A549 (cell line): ENCODE results near the gene APC.

ENCODE experiments used
- BHLHE40 ChIP-seq: IDR thresholded peaks from 2 replicates; pipeline ENCODE4 v1.6.1; 2012; ENCODE audit warnings: low read depth, low read length, inconsistent platforms
- CBX2 ChIP-seq: fragments of 200-600 bp; sonication (generic); IDR thresholded peaks from 2 replicates; pipeline ENCODE4 v1.6.1; 2016; ENCODE audit warnings: low read depth, mild to moderate bottlenecking, borderline replicate concordance
- CBX8 ChIP-seq: fragments of 200-600 bp; sonication (generic); IDR thresholded peaks from 2 replicates; pipeline ENCODE4 v1.6.1; 2016
- CEBPB ChIP-seq, 2 experiments: fragments of >200 bp in 1 of 2; sonication (Bioruptor Twin) in 1 of 2; formaldehyde crosslinking in 1 of 2; IDR thresholded peaks; 2 replicates each; pipeline ENCODE4 v1.6.1; 2012 to 2016
- CTCF ChIP-seq: fragments of >200 bp; sonication (Bioruptor Twin); formaldehyde crosslinking; IDR thresholded peaks from 3 replicates; pipeline ENCODE4 v1.5.1; 2016
- FOSB ChIP-seq: fragments of 250-450 bp; sonication (Bioruptor Pico); IDR thresholded peaks from 2 replicates; pipeline ENCODE4 v1.5.0; 2020; ENCODE audit warnings: mild to moderate bottlenecking, moderate library complexity
- MAX ChIP-seq: IDR thresholded peaks from 2 replicates; pipeline ENCODE4 v1.6.1; 2012
- NFE2L2 ChIP-seq: fragments of 150-350 bp; conservative IDR thresholded peaks from 2 replicates; pipeline ENCODE4 v1.6.1; 2014; ENCODE audit warnings: low read length
- RAD21 ChIP-seq, 2 experiments: fragments of >200 bp in 1 of 2; sonication (Bioruptor Twin) in 1 of 2; formaldehyde crosslinking in 1 of 2; IDR thresholded peaks in 1 of 2; conservative IDR thresholded peaks in 1 of 2; 2 replicates in 1 of 2; 3 replicates in 1 of 2; pipeline ENCODE4 v1.6.1; 2012 to 2018; ENCODE audit warnings: inconsistent platforms in 1 of 2

GRCh38 chr5:112833971-112834370 lies 96.3 kb downstream of the APC start:
- TF ChIP-seq NFE2L2 = no peak
- TF ChIP-seq RAD21 (conservative IDR thresholded peaks at IDR 0.05 in 1 of 2, IDR thresholded peaks at IDR 0.05 in 1 of 2) = no peak
- no peak for TF ChIP-seq CTCF
- TF ChIP-seq CBX2 = no peak
- no peak for TF ChIP-seq CBX8
- no peak for TF ChIP-seq BHLHE40
- TF ChIP-seq CEBPB (IDR thresholded peaks at IDR 0.05) = no peak
- TF ChIP-seq MAX = no peak
- TF ChIP-seq FOSB (CRISPR knock-in tag) = no peak
